ENCODE data around the gene PHACTR1.

Gene PHACTR1

DNA sequence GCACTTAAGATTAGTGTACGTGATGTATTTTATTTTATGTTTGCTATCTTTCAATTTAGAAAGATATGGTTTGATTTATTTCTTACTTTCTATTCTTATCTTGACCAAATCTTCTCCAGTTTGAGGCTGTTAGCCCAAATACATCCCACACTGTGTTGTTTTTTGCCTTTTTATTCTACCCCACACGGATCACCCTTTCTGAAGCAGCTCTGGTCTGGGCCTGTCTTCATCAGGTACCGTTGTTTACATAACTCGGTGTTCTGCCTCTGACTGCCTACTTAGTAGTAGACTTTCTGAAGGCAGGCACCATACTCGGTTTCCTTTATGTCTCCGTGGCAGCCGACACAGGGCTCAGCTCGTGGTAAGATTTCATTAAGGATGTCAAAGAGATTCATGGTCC lies 95.0 kb downstream of the PHACTR1 start:
- TF ChIP-seq ESRRG (CRISPR knock-in tag; IDR thresholded peaks at IDR 0.05): no peak
- no peak for TF ChIP-seq ZNF565 (CRISPR knock-in tag; conservative IDR thresholded peaks at IDR 0.05; ENCODE audit: low read depth)
- no peak for TF ChIP-seq GLIS3 (CRISPR knock-in tag; IDR thresholded peaks at IDR 0.05)
- TF ChIP-seq ZFP30 (CRISPR knock-in tag; IDR thresholded peaks at IDR 0.05): no peak
- no peak for TF ChIP-seq BACH2 (CRISPR knock-in tag; IDR thresholded peaks at IDR 0.05; ENCODE audit: borderline replicate concordance)
- TF ChIP-seq ZNF70 (CRISPR knock-in tag; IDR thresholded peaks at IDR 0.05): no peak
- TF ChIP-seq RARB (CRISPR knock-in tag; IDR thresholded peaks at IDR 0.05): no peak
- no peak for ATAC-seq

DNA sequence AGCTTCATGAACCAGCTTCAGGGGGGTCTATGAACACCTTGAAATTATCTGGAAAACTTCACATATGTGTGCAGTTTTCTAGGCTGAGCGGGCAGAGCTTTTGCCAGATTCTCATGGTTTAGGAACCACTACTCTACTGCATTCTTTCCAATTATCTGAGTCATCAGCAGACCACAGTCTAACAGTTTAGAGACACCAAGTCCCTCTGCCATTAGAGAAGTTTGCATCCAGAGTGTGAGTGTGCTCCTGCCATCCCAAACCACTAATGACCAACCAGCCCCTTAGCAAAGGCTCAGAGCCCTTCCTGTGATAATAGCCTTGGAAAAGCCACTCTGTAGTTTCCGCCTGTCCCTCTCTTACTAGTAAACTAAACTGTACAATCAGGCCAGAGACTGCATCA lies 96.8 kb downstream of the PHACTR1 start:
- no peak for ATAC-seq
- TF ChIP-seq TOX (CRISPR knock-in tag; IDR thresholded peaks at IDR 0.05; ENCODE audit: borderline replicate concordance): no peak
- no peak for TF ChIP-seq ZNF8 (CRISPR knock-in tag; IDR thresholded peaks at IDR 0.05)
- no peak for TF ChIP-seq ZFP30 (CRISPR knock-in tag; IDR thresholded peaks at IDR 0.05)
- TF ChIP-seq, protein P1, sequence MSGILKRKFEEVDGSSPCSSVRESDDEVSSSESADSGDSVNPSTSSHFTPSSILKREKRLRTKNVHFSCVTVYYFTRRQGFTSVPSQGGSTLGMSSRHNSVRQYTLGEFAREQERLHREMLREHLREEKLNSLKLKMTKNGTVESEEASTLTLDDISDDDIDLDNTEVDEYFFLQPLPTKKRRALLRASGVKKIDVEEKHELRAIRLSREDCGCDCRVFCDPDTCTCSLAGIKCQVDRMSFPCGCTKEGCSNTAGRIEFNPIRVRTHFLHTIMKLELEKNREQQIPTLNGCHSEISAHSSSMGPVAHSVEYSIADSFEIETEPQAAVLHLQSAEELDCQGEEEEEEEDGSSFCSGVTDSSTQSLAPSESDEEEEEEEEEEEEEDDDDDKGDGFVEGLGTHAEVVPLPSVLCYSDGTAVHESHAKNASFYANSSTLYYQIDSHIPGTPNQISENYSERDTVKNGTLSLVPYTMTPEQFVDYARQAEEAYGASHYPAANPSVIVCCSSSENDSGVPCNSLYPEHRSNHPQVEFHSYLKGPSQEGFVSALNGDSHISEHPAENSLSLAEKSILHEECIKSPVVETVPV (CRISPR knock-in tag; IDR thresholded peaks at IDR 0.05): no peak
- TF ChIP-seq GLIS3 (CRISPR knock-in tag; IDR thresholded peaks at IDR 0.05): no peak
- no peak for TF ChIP-seq ZNF565 (CRISPR knock-in tag; conservative IDR thresholded peaks at IDR 0.05; ENCODE audit: low read depth)
- TF ChIP-seq CSDC2 (CRISPR knock-in tag; IDR thresholded peaks at IDR 0.05): no peak
- TF ChIP-seq ISL1 (CRISPR knock-in tag; IDR thresholded peaks at IDR 0.05): no peak
- TF ChIP-seq ZC3H10 (CRISPR knock-in tag; IDR thresholded peaks at IDR 0.05): no peak
- no peak for TF ChIP-seq SNAI2 (CRISPR knock-in tag; IDR thresholded peaks at IDR 0.05)
- TF ChIP-seq ESRRG (CRISPR knock-in tag; IDR thresholded peaks at IDR 0.05): no peak

DNA sequence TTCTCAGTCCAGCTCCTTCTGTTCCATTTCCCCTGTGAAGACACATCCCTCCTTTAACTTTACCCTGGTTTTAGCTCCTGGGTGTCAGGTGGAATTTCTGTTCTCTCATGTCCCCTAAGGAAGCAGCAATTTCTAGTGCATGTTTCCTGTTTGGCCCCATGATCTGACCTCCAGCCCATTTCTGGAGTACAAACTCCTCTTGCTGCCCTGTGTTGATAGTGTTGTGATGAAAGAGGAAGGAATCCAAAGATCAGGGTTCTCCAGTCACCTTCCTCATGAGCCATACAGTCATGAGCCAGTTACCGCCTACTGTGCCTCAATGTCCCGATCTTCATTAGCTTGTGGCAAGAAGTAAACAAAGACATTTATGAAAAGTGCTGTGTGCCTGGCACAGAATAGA lies 97.4 kb downstream of the PHACTR1 start:
- TF ChIP-seq TCF4 (CRISPR knock-in tag; IDR thresholded peaks at IDR 0.05; ENCODE audit: borderline replicate concordance): no peak
- ATAC-seq: no peak

DNA sequence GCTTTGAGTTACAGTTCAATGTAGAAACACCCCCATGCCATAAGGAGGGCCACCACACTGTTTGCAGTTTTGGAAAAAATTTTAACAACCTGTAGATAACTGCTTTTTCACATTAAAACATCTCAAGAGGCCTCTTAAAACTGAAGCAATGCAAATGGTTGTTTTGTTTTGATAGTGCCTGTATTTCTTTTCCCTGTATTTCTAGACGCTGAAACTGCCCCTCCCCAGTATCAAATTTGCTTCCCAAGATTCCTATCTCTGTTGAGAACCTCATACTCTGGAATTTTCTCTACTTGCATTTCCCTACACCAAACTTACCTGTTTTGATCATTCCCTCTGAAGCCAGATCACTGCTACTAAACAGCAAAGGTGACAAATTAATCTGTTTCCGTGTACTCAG lies 98.5 kb downstream of the PHACTR1 start:
- ATAC-seq: no peak
- TF ChIP-seq, protein P1 (CRISPR knock-in tag; IDR thresholded peaks at IDR 0.05): no peak
- TF ChIP-seq, protein P2, sequence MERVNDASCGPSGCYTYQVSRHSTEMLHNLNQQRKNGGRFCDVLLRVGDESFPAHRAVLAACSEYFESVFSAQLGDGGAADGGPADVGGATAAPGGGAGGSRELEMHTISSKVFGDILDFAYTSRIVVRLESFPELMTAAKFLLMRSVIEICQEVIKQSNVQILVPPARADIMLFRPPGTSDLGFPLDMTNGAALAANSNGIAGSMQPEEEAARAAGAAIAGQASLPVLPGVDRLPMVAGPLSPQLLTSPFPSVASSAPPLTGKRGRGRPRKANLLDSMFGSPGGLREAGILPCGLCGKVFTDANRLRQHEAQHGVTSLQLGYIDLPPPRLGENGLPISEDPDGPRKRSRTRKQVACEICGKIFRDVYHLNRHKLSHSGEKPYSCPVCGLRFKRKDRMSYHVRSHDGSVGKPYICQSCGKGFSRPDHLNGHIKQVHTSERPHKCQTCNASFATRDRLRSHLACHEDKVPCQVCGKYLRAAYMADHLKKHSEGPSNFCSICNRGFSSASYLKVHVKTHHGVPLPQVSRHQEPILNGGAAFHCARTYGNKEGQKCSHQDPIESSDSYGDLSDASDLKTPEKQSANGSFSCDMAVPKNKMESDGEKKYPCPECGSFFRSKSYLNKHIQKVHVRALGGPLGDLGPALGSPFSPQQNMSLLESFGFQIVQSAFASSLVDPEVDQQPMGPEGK (CRISPR knock-in tag; IDR thresholded peaks at IDR 0.05; ENCODE audit: borderline replicate concordance): no peak
- TF ChIP-seq ARNTL (CRISPR knock-in tag; IDR thresholded peaks at IDR 0.05; ENCODE audit: borderline replicate concordance, low read depth): no peak
- TF ChIP-seq PPARA (CRISPR knock-in tag; IDR thresholded peaks at IDR 0.05; ENCODE audit: borderline replicate concordance): no peak
- no peak for TF ChIP-seq CSDC2 (CRISPR knock-in tag; IDR thresholded peaks at IDR 0.05)
- no peak for TF ChIP-seq RARB (CRISPR knock-in tag; IDR thresholded peaks at IDR 0.05)
- no peak for TF ChIP-seq SNAI2 (CRISPR knock-in tag; IDR thresholded peaks at IDR 0.05)
- no peak for TF ChIP-seq ZNF8 (CRISPR knock-in tag; IDR thresholded peaks at IDR 0.05)
- TF ChIP-seq GLIS3 (CRISPR knock-in tag; IDR thresholded peaks at IDR 0.05): no peak
- TF ChIP-seq ZFP3 (CRISPR knock-in tag; IDR thresholded peaks at IDR 0.05): no peak
- no peak for TF ChIP-seq ISL1 (CRISPR knock-in tag; IDR thresholded peaks at IDR 0.05)
- TF ChIP-seq, protein P3, sequence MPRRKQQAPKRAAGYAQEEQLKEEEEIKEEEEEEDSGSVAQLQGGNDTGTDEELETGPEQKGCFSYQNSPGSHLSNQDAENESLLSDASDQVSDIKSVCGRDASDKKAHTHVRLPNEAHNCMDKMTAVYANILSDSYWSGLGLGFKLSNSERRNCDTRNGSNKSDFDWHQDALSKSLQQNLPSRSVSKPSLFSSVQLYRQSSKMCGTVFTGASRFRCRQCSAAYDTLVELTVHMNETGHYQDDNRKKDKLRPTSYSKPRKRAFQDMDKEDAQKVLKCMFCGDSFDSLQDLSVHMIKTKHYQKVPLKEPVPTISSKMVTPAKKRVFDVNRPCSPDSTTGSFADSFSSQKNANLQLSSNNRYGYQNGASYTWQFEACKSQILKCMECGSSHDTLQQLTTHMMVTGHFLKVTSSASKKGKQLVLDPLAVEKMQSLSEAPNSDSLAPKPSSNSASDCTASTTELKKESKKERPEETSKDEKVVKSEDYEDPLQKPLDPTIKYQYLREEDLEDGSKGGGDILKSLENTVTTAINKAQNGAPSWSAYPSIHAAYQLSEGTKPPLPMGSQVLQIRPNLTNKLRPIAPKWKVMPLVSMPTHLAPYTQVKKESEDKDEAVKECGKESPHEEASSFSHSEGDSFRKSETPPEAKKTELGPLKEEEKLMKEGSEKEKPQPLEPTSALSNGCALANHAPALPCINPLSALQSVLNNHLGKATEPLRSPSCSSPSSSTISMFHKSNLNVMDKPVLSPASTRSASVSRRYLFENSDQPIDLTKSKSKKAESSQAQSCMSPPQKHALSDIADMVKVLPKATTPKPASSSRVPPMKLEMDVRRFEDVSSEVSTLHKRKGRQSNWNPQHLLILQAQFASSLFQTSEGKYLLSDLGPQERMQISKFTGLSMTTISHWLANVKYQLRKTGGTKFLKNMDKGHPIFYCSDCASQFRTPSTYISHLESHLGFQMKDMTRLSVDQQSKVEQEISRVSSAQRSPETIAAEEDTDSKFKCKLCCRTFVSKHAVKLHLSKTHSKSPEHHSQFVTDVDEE (CRISPR knock-in tag; IDR thresholded peaks at IDR 0.05): no peak
- no peak for TF ChIP-seq ZNF565 (CRISPR knock-in tag; conservative IDR thresholded peaks at IDR 0.05; ENCODE audit: low read depth)
- no peak for TF ChIP-seq OSR1 (CRISPR knock-in tag; IDR thresholded peaks at IDR 0.05)

All from SK-N-SH treated with all-trans-retinoic acid at 6 μM for 48 hours (cell line).